Activated CD4-positive, CD25-positive, alpha-beta regulatory T cell treated with anti-CD3 and anti-CD28 coated beads, Interleukin-2, amount 50 U/mL, for 72 hours (primary cell): ENCODE results near the gene RBM6.
A peak's percentile ranks its signal among the peaks of the same experiment; 100 is the strongest.

Source experiments
- DNase-seq: peaks from one replicate; pipeline ENCODE4 v3.0.0; 2021

RBM6 gene

DNA sequence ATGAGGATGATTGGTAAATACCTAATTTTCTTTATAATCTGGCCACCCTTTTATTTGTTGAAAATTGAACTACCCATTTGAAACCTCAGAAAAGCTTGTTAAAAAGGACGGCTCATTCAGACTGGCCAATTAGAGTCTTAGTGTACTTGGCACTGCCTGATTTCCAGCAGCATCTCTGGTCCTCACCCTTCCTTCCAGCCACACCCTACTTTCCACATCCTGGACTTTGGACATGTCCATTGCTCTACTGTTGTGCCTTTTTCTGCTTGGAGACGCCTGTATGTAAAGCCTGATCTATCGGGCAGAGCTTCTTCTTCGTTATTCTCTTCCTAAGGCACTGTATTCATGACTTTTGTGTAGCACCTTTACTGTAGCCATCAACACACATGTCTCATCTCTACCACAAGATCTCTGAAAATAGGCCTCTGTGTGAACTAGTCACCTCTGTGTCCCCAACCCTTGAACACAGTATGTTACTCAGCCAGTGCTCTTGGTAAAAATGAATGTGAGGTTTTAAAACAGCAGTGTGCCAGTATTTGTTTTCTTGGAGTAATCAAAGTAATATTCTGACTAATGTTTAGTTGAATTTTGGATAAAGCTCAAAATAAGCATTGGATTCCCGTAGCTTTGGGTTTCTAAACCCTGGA is 155.5 kb downstream of the RBM6 start:
- no peak for DNase-seq

DNA sequence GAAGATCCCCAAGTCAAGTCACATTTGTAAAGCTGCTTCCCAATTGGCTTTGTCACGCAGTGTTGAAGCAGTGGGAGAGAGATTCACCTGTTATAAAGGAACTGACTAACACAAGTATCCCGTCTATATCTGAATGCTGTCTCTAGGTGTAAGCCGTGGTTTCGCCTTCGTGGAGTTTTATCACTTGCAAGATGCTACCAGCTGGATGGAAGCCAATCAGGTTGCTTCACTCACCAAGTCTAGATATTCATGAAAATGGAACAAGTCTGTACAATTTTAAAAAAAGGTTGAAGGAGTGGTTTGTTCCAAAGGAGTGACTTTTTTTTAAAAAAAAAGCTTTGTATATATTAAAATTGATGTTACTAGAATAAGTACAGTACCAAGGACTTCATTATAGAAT is 160.4 kb downstream of the RBM6 start:
- DNase-seq = no peak

GRCh38 chr3:50100956-50101845 is 161.3 kb downstream of the RBM6 start:
- DNase-seq = no peak

GRCh38 chr3:50102558-50102957 is 162.6 kb downstream of the RBM6 start:
- DNase-seq = no peak

- no peak for DNase-seq
Observed at GRCh38 chr3:50111757-50112156, 171.8 kb downstream of the RBM6 start.

DNA sequence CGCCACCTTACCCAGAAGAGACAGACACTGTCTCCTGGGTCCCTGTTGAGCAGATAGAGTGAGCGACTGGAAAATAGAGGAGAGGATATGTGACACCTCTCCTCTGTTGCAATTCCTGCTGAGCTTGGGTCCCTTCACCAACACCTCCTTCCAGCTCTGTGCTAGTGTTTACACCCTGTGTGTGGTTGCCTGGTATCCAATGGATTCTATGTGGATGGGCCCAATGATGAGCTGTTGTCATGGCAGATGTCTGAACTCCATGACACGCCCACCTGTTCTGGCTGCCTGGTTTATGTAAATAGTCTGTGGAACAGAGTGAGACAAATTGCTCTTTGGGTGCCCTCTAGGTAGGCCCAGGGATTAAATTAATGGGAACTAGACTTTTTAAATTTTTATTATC is 172.5 kb downstream of the RBM6 start:
- no peak for DNase-seq

- no peak for DNase-seq
Observed at GRCh38 chr3:50117120-50117519, 177.2 kb downstream of the RBM6 start.

DNA sequence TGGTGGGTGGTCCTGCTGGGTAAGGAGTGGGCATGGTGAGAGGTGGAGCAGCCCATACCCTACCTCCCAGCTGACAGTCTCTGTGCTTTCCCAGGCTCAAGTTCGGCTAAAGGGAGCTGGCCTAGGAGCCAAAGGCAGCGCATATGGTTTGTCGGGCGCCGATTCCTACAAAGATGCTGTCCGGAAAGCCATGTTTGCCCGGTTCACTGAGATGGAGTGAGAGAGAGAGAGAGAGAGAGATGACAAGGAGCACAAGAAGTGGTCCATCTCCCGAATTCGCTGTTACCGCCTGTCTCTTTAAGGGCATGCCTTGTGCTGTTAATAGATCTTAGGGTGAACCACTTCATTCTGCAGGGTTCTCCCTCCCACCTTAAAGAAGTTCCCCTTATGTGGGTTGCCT is 178.3 kb downstream of the RBM6 start:
- DNase-seq = no peak

DNA sequence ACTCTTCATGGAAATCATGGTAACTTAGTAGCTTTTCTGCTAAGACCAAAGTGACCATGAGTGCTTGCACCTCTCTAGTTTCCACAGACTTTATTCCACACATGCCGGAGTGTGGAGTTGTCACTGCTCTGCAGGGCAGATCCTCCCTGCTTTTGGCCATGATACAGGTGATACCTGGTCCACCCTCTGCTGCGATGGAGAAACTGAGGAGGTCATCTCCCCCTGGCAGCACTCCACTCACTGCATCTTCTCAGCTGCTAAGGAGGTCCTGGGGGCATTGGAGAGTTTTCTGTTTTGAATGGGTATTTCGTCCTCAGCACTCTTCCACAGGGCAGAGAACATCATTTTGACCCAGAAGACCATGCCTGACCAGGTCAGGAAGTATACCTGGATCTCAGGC is 179.8 kb downstream of the RBM6 start:
- DNase-seq = no peak

DNA sequence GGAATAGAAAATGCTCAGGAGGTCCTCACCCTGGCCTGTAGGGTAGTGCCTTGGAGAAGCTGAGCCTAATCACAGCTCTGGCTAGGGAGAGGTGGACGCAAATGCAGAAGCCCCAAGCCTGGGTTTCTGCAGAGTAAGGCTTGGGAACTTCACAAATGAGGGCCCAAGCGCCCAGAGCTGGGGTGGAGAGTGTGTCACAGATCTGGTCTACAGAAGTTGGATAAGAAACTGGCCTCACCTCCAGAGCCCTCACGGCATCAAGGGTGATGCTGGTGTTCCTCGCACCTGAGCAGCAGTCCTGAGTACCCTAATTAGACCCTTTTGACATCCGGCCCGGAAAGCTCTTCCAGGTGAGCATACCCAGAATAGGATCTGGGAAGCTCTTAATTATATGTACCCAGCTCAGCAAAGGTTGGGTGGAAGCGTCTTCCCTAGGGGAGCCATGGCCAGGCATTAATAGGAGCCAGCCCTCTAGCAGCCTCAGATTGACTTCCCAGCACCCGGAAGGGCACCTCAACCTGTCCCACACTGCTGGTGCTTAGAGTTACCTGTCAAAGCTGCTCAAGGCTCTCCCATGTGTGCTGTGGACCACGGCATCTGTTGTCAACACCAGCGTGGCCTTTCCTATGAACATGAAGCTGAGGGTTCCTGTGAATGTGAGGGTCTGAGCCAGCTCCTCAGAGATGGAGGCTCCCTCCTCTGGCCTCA is 180.6 kb downstream of the RBM6 start:
- no peak for DNase-seq

- DNase-seq = peak; percentile 67
Observed at GRCh38 chr3:50121072-50122032, 181.4 kb downstream of the RBM6 start.

GRCh38 chr3:50122071-50122470 is 182.1 kb downstream of the RBM6 start:
- DNase-seq = no peak

GRCh38 chr3:50122661-50123391 is 182.9 kb downstream of the RBM6 start:
- DNase-seq = no peak

- DNase-seq = no peak
Observed at GRCh38 chr3:50123394-50124051, 183.6 kb downstream of the RBM6 start.

DNA sequence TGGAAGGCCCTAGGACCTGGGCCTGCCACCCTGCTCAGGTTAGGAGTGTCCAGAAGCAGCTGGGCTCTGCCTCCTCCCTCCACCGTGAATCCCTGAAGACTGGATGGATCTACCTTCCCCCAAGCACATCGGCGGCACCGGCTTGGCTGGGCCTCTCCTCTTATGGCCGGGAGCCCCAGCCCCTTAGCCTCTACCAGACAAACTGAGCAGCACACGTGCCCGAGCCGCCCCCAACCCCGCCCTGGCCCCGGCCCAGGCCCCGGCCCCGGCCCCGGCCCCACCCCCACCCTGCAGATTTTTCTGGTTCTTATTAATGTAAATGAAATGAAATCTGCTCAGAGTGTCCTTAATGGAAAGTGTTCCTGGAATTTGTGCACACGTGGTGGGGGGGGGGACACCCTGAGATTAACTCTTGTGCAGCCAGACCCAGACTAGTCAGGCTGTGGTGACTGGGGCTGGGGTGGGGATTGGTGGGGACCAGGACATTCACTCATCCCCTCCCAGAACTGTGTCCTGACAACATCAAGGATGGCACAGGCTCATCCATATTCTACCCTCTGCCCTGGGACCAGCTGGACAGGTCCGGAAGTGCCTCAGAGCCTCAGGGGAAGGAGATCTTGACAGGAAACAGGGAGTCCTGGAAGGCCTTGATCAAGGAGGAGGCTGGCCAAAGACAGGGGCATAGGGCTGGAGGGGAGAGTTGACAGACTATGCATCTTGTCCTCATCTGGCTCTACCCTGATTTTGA is 184.3 kb downstream of the RBM6 start:
- DNase-seq = no peak

- DNase-seq = no peak
Observed at GRCh38 chr3:50124800-50125178, 184.8 kb downstream of the RBM6 start.

- DNase-seq = no peak
Observed at GRCh38 chr3:50125541-50126286, 185.8 kb downstream of the RBM6 start.

GRCh38 chr3:50126287-50127211 is 186.6 kb downstream of the RBM6 start:
- no peak for DNase-seq
